ENCODE results near the gene LBX2. TPM values are rescaled to one million over a fixed set of nuclear protein-coding genes. Genes with fewer than 3 reads are reported as not detected.
A peak's percentile ranks its signal among the peaks of the same experiment; 100 is the strongest.

LBX2 gene
- total and polyA plus RNA-seq, 9 of the 15 experiments (the other 6 are each of a cell fraction or from before 2014, with no cell fraction given) = 0.39 to 6.2 (median 1.8) TPM; not detected in 1

DNA sequence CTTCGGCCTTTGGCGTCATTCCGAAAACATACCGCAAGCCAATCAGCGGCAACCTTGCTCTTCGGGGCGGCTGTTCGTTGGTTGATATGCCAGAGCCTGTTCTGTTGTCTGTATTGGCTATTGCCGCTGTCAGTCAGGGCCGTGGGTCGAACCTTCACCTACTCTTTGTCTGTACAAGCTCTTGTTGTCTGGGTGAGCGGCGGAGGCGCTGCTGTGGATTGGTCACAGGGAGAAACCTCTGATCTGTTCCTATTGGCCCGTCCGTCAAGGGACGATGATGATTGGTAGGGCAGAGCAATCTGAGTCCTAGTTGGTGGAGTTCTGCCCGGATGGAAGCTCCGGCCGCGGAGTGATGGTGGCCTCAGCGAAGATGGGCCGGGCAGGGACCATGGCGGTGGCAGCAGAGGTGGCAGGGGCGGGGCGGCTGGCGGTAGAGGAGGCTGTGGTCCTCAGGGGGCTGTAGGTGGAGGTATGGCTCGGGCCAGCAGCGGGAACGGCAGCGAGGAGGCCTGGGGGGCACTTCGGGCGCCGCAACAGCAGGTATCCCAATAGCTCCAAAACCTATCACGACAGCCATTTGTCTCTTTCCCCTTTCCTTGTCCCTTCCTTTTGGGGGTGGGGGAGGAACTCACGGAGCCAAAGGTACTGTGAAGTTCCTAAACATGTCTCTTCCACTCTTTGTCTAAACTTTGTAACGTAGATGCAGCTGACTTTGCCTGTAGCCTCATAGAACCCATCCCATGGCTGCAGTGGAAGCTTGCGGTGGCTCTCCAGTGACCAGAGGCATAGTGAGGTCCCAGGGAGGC, 41.1 kb downstream of the LBX2 start, which contains the start of gene WBP1 (continued):
- no peak for TF ChIP-seq MAFF (IDR thresholded peaks at IDR 0.05; ENCODE audit: low read length)
- TF ChIP-seq SREBF2 (CRISPR knock-in tag; IDR thresholded peaks at IDR 0.05) = no peak
- no peak for TF ChIP-seq GATAD2B (IDR thresholded peaks at IDR 0.05; ENCODE audit: borderline replicate concordance)
- TF ChIP-seq DMBX1 (CRISPR knock-in tag; IDR thresholded peaks at IDR 0.05; ENCODE audit: borderline replicate concordance) = no peak
- no peak for TF ChIP-seq ZZZ3 (IDR thresholded peaks at IDR 0.05)
- TF ChIP-seq BMI1 (IDR thresholded peaks at IDR 0.05; ENCODE audit: low read length) = no peak
- TF ChIP-seq ZNF197 (CRISPR knock-in tag; IDR thresholded peaks at IDR 0.05; ENCODE audit: low read depth) = no peak
- TF ChIP-seq ZNF224 (CRISPR knock-in tag; IDR thresholded peaks at IDR 0.05) = no peak
- no peak for TF ChIP-seq ZNF316 (IDR thresholded peaks at IDR 0.05)
- TF ChIP-seq, protein P1, sequence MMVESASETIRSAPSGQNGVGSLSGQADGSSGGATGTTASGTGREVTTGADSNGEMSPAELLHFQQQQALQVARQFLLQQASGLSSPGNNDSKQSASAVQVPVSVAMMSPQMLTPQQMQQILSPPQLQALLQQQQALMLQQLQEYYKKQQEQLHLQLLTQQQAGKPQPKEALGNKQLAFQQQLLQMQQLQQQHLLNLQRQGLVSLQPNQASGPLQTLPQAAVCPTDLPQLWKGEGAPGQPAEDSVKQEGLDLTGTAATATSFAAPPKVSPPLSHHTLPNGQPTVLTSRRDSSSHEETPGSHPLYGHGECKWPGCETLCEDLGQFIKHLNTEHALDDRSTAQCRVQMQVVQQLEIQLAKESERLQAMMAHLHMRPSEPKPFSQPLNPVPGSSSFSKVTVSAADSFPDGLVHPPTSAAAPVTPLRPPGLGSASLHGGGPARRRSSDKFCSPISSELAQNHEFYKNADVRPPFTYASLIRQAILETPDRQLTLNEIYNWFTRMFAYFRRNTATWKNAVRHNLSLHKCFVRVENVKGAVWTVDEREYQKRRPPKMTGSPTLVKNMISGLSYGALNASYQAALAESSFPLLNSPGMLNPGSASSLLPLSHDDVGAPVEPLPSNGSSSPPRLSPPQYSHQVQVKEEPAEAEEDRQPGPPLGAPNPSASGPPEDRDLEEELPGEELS (CRISPR knock-in tag; IDR thresholded peaks at IDR 0.05; ENCODE audit: borderline replicate concordance) = no peak
- no peak for TF ChIP-seq BCL6 (CRISPR knock-in tag; IDR thresholded peaks at IDR 0.05)
- TF ChIP-seq PHB2 (IDR thresholded peaks at IDR 0.05; ENCODE audit: low read depth) = no peak
- no peak for TF ChIP-seq FOXP1 (CRISPR knock-in tag; IDR thresholded peaks at IDR 0.05)
- TF ChIP-seq SETDB1 (IDR thresholded peaks at IDR 0.05; ENCODE audit: low read length) = no peak
- no peak for TF ChIP-seq TFAM (CRISPR knock-in tag; conservative IDR thresholded peaks at IDR 0.05)
- peak; percentile 81 for TF ChIP-seq FOXM1 (IDR thresholded peaks at IDR 0.05; ENCODE audit: low read depth)
- no peak for TF ChIP-seq FOXM1 (CRISPR knock-in tag; IDR thresholded peaks at IDR 0.05; ENCODE audit: low read depth)
- no peak for TF ChIP-seq LCOR (CRISPR knock-in tag; IDR thresholded peaks at IDR 0.05)
- TF ChIP-seq, protein P2, sequence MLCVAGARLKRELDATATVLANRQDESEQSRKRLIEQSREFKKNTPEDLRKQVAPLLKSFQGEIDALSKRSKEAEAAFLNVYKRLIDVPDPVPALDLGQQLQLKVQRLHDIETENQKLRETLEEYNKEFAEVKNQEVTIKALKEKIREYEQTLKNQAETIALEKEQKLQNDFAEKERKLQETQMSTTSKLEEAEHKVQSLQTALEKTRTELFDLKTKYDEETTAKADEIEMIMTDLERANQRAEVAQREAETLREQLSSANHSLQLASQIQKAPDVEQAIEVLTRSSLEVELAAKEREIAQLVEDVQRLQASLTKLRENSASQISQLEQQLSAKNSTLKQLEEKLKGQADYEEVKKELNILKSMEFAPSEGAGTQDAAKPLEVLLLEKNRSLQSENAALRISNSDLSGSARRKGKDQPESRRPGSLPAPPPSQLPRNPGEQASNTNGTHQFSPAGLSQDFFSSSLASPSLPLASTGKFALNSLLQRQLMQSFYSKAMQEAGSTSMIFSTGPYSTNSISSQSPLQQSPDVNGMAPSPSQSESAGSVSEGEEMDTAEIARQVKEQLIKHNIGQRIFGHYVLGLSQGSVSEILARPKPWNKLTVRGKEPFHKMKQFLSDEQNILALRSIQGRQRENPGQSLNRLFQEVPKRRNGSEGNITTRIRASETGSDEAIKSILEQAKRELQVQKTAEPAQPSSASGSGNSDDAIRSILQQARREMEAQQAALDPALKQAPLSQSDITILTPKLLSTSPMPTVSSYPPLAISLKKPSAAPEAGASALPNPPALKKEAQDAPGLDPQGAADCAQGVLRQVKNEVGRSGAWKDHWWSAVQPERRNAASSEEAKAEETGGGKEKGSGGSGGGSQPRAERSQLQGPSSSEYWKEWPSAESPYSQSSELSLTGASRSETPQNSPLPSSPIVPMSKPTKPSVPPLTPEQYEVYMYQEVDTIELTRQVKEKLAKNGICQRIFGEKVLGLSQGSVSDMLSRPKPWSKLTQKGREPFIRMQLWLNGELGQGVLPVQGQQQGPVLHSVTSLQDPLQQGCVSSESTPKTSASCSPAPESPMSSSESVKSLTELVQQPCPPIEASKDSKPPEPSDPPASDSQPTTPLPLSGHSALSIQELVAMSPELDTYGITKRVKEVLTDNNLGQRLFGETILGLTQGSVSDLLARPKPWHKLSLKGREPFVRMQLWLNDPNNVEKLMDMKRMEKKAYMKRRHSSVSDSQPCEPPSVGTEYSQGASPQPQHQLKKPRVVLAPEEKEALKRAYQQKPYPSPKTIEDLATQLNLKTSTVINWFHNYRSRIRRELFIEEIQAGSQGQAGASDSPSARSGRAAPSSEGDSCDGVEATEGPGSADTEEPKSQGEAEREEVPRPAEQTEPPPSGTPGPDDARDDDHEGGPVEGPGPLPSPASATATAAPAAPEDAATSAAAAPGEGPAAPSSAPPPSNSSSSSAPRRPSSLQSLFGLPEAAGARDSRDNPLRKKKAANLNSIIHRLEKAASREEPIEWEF (CRISPR knock-in tag; IDR thresholded peaks at IDR 0.05) = no peak
- TF ChIP-seq ZKSCAN8 (CRISPR knock-in tag; IDR thresholded peaks at IDR 0.05) = no peak; the same call in 1 of the 2 replicates
- TF ChIP-seq, protein P3, sequence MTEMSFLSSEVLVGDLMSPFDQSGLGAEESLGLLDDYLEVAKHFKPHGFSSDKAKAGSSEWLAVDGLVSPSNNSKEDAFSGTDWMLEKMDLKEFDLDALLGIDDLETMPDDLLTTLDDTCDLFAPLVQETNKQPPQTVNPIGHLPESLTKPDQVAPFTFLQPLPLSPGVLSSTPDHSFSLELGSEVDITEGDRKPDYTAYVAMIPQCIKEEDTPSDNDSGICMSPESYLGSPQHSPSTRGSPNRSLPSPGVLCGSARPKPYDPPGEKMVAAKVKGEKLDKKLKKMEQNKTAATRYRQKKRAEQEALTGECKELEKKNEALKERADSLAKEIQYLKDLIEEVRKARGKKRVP (CRISPR knock-in tag; IDR thresholded peaks at IDR 0.05) = no peak
- no peak for TF ChIP-seq ZNF134 (CRISPR knock-in tag; conservative IDR thresholded peaks at IDR 0.05)
- no peak for TF ChIP-seq ZKSCAN3 (CRISPR knock-in tag; IDR thresholded peaks at IDR 0.05)

Data from K562 (cell line).